Left renal pelvis (tissue), 4 donors: ENCODE data around the gene TTC9B. TPM values are rescaled to one million over a fixed set of nuclear protein-coding genes. Genes with fewer than 3 reads are reported as not detected.

Source experiments
- DNase-seq, 4 donors: peaks; one replicate each; pipeline ENCODE4 v3.0.0-alpha.2; 2013; ENCODE audit warnings: low read depth in 4 of 4, low spot score in 3 of 4
- polyA plus RNA-seq, 4 donors: library from polyadenylated mRNA; unstranded; fragments of 120-200 nt; gene quantifications; one replicate each; pipeline ENCODE4 v1.2.1, GENCODE V29; 2013; ENCODE audit not compliant: insufficient read length in 4 of 4

TTC9B gene
- polyA plus RNA-seq, 4 donors, result 0.05 to 0.20 (median 0.09) TPM; not detected in 1

- no peak for DNase-seq
These were observed 31.0 kb upstream of the TTC9B start for GRCh38 chr19:40249201-40249600.

GRCh38 chr19:40247735-40248262, 29.6 kb upstream of the TTC9B start:
- no peak for DNase-seq

GRCh38 chr19:40247178-40247577, 29.0 kb upstream of the TTC9B start:
- DNase-seq, result no peak

- no peak for DNase-seq
These were observed 28.3 kb upstream of the TTC9B start for GRCh38 chr19:40246292-40247073.

- DNase-seq, result no peak
These were observed 27.4 kb upstream of the TTC9B start for GRCh38 chr19:40245506-40246128.

GRCh38 chr19:40244579-40245317, 26.6 kb upstream of the TTC9B start:
- no peak for DNase-seq

- no peak for DNase-seq
These were observed 25.0 kb upstream of the TTC9B start for GRCh38 chr19:40243181-40243580.

GRCh38 chr19:40242480-40242879, 24.3 kb upstream of the TTC9B start:
- DNase-seq, result no peak

GRCh38 chr19:40241809-40242384, 23.7 kb upstream of the TTC9B start:
- no peak for DNase-seq

- no peak for DNase-seq
These were observed 23.1 kb upstream of the TTC9B start for GRCh38 chr19:40241125-40241808.

GRCh38 chr19:40240332-40240731, 22.1 kb upstream of the TTC9B start:
- DNase-seq, result no peak

- DNase-seq, result no peak
These were observed 21.4 kb upstream of the TTC9B start for GRCh38 chr19:40239415-40240226.

- no peak for DNase-seq
These were observed 20.6 kb upstream of the TTC9B start for GRCh38 chr19:40238775-40239174.

GRCh38 chr19:40237791-40238190, 19.6 kb upstream of the TTC9B start:
- no peak for DNase-seq

GRCh38 chr19:40236366-40236765, 18.2 kb upstream of the TTC9B start:
- DNase-seq, result no peak

- DNase-seq, result no peak
These were observed 17.8 kb upstream of the TTC9B start for GRCh38 chr19:40236026-40236355.

GRCh38 chr19:40235238-40236025, 17.2 kb upstream of the TTC9B start:
- DNase-seq, result no peak

- DNase-seq, result no peak
These were observed 16.4 kb upstream of the TTC9B start for GRCh38 chr19:40234429-40235237.
